ENCODE data around the gene DGKQ. TPM values are rescaled to one million over a fixed set of nuclear protein-coding genes. Genes with fewer than 3 reads are reported as not detected.

DGKQ gene, protein sequence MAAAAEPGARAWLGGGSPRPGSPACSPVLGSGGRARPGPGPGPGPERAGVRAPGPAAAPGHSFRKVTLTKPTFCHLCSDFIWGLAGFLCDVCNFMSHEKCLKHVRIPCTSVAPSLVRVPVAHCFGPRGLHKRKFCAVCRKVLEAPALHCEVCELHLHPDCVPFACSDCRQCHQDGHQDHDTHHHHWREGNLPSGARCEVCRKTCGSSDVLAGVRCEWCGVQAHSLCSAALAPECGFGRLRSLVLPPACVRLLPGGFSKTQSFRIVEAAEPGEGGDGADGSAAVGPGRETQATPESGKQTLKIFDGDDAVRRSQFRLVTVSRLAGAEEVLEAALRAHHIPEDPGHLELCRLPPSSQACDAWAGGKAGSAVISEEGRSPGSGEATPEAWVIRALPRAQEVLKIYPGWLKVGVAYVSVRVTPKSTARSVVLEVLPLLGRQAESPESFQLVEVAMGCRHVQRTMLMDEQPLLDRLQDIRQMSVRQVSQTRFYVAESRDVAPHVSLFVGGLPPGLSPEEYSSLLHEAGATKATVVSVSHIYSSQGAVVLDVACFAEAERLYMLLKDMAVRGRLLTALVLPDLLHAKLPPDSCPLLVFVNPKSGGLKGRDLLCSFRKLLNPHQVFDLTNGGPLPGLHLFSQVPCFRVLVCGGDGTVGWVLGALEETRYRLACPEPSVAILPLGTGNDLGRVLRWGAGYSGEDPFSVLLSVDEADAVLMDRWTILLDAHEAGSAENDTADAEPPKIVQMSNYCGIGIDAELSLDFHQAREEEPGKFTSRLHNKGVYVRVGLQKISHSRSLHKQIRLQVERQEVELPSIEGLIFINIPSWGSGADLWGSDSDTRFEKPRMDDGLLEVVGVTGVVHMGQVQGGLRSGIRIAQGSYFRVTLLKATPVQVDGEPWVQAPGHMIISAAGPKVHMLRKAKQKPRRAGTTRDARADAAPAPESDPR
- 1 to 10 TPM; 3.1 to 4.8 TPM for total RNA-seq

DNA sequence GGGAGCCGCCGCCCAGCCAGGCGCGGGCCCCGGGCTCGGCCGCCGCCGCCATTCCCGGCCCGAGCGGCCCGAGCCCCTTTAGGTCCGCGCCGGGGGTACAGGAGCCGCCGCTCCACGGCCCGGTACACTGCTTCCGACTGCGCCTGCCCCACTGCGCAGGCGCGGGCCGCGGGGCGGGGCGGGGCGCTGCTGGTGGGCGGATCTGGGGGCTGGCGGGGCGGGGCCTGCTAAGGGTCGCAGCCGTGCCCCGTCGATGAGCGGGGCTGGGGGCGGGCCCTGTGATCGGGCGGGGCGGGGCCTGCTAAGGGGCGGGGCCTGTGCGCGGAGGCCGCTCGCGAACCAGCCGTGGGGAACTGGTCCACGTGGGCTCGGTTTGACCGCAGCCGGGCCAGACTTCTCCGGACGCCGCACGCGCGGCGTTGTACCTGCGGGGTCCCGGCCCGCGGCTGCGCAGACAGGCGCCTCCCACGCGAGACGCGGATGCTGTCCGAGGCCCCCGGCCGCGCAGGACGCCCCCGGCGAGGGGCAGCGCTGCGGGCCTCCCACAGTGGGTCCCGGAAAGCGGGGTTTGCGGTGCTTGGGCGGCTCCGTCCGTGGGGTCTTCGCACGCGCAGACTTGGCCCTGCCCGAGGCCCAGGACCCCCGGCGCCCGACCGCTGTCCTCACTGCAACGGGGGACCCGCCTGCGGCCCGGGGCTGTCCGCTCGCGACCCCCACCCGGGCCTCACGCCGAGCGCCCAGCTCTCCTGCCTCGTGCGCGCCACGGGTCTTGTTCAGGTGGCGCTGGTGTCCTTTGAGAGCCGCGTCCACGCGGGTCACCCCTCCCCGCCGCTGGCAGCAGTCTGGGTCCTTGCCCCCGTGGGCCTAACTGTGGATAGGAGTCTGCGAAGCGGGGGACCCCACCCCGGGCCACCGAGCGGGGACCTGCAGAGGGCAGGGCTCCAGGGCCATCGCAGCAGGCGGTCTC lies at the start of gene DGKQ:
Gene DGKQ, minus strand, starts transcription at position 139 of the 967 bp plus-strand sequence. Its CDS starts 87 bp downstream, at position 52.
- Histone ChIP-seq H3K27me3 (no peaks in the 10 kb centered on the region), H3K4me3 (peak within 1 kb of the TSS; percentile 72 to 80), H3K36me3 (no peaks in the 10 kb centered on the region), H3K9me3 (no peaks in the 10 kb centered on the region), H3K27ac (peak within 1 kb of the TSS in 1 of 2 donors; percentile 21), H3K4me1 (peaks cover 0 to 24% of the 10 kb centered on the region in 2 donors)
- DNase-seq (ENCODE audit: low spot score) = peak; percentile 87
- TF ChIP-seq, protein P1, sequence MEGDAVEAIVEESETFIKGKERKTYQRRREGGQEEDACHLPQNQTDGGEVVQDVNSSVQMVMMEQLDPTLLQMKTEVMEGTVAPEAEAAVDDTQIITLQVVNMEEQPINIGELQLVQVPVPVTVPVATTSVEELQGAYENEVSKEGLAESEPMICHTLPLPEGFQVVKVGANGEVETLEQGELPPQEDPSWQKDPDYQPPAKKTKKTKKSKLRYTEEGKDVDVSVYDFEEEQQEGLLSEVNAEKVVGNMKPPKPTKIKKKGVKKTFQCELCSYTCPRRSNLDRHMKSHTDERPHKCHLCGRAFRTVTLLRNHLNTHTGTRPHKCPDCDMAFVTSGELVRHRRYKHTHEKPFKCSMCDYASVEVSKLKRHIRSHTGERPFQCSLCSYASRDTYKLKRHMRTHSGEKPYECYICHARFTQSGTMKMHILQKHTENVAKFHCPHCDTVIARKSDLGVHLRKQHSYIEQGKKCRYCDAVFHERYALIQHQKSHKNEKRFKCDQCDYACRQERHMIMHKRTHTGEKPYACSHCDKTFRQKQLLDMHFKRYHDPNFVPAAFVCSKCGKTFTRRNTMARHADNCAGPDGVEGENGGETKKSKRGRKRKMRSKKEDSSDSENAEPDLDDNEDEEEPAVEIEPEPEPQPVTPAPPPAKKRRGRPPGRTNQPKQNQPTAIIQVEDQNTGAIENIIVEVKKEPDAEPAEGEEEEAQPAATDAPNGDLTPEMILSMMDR (IDR thresholded peaks at IDR 0.05) = no peak

DNA sequence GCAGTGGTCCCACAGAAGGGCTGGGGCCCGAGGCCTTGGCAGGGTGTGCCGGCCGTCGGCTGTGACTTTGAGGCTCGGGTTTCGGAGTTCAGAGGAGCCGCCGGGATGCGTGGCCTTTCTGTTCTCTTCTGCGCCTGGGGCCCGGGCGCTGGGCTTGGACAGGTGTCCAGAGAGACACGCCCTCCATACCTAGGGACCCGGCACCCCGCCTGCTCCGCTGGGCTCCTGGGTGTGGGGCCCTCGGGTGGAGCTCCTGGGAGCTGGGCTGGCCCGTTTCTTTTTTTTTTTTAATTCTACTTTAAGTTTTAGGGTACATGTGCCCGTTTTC lies 49.3 kb upstream of the DGKQ start:
- DNase-seq (ENCODE audit: low spot score) = no peak
- Histone ChIP-seq H3K4me1 (peaks cover 0 to 5% of the 10 kb centered on the region in 2 donors), H3K9me3 (no peaks in the 10 kb centered on the region)

DNA sequence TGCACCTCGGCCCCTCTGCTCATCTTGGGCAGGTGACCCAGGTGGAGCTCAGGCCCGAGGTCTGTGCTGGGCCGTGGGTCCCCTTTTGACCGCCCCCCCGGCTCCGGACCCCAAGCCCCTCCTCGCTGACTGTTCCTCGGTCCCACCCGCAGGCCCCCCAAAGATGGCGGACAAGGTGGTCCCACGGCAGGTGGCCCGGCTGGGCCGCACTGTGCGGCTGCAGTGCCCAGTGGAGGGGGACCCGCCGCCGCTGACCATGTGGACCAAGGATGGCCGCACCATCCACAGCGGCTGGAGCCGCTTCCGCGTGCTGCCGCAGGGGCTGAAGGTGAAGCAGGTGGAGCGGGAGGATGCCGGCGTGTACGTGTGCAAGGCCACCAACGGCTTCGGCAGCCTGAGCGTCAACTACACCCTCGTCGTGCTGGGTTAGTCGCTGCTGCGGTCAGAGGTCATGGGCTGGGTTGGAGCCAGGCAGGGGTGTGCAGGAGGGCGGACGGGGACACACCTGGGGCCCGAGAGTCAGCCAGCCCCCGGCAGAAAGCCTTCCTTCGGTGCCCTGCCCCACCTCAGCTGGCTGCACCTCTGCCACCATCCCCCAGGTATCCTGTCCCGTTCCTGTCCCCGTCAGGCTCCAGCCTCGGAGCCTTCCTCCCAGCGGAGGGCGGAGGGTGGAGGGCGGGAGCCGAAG lies 48.8 kb upstream of the DGKQ start:
- no peak for DNase-seq (ENCODE audit: low spot score)
- TF ChIP-seq, protein P1 (IDR thresholded peaks at IDR 0.05) = no peak

More for the DNA sequence above, 49.3 kb upstream of the DGKQ start:
- H3K27ac ChIP-seq = no peak overlapping the region
- TF ChIP-seq, protein P1 (IDR thresholded peaks at IDR 0.05) = no peak
- H3K27me3 ChIP-seq = no peaks in the 10 kb centered on the region
- H3K4me3 ChIP-seq = no peak overlapping the region
- peaks cover 13% of the 10 kb centered on the region for H3K36me3 ChIP-seq

DNA sequence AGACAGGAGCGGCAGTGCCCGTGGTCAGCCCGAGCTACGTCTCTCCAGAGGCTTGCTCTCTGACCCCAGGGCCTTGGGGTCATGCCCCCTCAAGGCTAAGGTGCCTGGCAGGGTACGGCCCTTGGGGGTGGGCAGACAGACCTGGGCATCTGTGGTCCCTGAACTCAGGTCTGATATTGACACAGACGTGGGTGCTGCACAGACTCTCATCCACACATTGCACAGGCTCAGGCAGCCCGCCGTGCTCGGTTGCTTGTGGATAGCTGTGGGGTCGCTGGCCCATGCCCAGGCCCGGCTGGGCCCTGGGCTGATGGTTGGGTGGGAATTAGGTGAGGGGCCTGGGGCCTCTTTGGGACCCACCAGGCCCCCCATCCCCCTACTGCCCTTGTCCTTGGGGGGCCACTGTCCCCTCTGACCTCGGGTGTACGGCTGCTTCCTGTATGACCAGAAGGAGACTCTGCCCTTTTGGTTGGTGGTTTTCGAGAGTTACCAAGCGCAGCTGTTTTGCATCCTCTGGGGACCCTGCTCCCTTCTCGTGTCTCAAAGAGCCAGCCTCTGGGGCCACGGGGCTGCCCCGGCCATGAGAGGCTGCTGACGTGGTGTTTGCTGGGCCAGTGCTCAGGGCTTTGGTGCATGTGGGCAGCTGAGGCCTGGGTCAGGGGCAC lies 48.1 kb upstream of the DGKQ start:
- TF ChIP-seq, protein P1 (IDR thresholded peaks at IDR 0.05) = no peak

More for the DNA sequence above, 48.8 kb upstream of the DGKQ start:
- Histone ChIP-seq H3K4me3 (no peak overlapping the region), H3K27ac (no peak overlapping the region), H3K27me3 (no peaks in the 10 kb centered on the region), H3K36me3 (peaks cover 13% of the 10 kb centered on the region), H3K4me1 (peaks cover 0 to 5% of the 10 kb centered on the region in 2 donors), H3K9me3 (no peaks in the 10 kb centered on the region)

More for the DNA sequence above, 48.1 kb upstream of the DGKQ start:
- peaks cover 0 to 5% of the 10 kb centered on the region in 2 donors for H3K4me1 ChIP-seq
- H3K27me3 ChIP-seq = no peaks in the 10 kb centered on the region
- no peaks in the 10 kb centered on the region for H3K9me3 ChIP-seq
- DNase-seq (ENCODE audit: low spot score) = no peak
- H3K27ac ChIP-seq = no peak overlapping the region
- H3K36me3 ChIP-seq = peaks cover 13% of the 10 kb centered on the region
- H3K4me3 ChIP-seq = no peak overlapping the region
